GM18519 (cell line): ENCODE results near the gene UNC13D.
"Not testable (repeated sequence)": the region's sequence is repeated elsewhere in the genome, so short reads cannot be mapped to it uniquely, and the experiment has no call there.

Experiments used
- ATAC-seq: cut with Tn5 transposase; IDR thresholded peaks from one replicate; pipeline ENCODE4 v1.9.1; 2021; ENCODE audit warnings: mild to moderate bottlenecking, moderate library complexity; ENCODE audit not compliant: unreplicated experiment, low FRiP score

UNC13D gene

DNA sequence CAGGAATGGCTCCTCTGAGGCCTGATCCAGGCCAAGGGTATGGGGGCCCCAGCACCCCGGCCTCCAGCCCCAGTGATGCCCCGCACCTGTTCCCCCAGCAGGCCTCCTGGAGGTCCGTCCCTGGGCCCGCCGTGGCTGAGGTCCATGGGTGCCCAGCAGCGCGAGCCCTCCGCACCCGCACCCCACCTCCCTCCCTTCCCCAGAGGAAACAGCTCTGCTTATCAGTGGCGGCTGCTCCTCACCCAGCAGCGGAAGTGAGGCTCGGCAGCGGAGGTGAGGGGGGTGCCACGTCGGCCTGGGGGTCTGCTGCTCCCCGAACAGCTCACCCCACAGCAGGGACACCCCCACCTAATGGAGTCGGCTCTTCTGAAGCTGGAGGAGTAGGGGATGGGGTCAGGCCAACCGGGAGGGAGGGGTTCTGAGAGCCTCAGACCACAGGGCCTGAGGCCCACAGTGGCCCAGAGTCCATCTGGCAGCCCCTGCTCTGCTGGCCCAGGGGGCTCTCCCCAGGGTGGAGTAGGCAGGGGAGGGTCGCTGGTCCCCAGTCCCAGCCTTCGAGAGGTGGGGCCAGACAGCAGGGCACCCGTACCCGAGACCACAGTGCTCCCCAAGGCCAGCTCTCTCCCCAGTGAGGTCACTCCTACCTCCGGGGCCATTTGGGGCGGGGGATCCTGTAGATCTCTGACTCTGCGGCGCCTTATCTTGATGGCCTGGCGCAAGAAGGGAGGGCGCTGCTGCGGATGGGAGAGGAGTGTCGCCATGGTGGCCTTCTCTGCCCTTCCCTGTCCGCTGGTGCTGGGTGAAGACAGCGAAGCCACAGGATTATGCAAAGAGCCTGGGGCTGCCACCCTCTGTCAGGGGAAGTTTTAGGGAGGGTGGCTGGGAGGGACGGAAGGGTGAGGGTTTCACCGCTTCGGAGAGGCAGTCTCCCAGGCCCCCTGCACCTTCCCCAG, at the start of gene UNC13D:
Gene UNC13D, minus strand, starts transcription at position 828 of the 953 bp plus-strand sequence. Its CDS starts 67 bp downstream, at position 761.
- no peak for ATAC-seq

DNA sequence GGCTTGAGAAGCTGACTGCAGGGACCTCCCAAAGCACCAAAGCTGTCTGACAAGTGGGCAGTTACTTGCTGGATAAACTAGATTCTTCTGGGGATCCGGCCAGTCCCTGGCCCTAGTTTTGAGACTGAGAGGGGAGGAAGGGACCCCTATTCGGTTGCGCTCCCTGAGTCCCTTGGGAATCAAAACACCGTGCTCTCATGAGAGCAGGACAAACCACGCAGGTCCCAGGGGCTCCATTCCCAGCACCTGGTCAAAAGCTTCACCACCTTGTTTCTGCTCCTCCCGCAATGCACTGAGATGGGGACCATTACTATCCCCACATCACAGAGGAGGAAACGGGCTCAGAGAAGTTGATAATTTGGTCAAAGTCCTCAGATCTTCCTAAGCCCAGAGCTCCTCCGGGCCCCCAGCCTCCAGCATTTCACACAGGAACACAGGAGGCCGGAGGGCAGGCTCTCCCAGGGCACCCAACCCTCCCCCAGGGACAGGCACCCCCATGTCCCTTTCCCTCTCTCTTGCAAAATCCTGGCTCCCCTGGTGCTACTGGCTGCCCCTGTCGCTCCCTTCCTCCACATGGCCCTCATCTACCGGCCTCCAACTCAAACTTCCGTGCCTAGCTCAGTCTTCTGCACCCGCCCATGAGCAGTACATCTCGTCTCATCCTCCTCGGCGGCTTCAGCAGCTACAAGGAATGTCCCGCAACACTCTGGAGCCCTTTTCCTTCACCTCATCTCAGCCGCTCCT, 49.3 kb upstream of the UNC13D start:
- no peak for ATAC-seq

DNA sequence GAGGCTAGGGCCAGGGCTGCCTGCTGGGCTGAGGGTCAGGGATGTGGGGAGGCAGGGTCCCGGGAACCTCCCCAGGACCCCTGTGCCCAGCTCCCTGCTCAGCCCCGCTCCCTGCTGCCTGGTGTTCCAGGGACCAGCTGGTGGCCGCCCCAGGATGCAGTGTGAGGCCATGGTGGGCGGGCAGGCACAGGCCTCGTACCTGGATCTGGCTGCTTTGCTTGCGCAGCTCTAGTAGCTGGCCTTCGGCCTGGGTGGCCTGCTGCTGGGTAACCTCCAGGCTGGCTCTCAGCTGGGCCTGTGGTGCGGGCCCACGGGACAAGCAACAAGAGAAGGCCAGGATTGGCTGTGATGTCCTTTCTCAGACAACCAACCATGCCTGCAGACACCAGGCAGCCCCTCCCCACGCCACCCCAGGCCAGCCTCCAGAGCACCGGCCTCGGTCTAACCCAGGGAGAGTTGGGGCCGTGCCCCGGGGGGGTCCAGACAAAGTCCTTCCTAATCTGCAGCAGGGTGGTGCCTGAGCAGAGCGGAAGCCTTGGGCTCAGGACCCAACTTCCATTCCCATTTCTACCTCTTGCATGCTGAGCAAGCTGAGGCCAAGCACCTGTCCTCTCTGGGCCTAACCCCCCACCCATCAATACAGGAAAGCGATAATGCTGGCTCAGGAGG, 48.5 kb upstream of the UNC13D start:
- no peak for ATAC-seq

DNA sequence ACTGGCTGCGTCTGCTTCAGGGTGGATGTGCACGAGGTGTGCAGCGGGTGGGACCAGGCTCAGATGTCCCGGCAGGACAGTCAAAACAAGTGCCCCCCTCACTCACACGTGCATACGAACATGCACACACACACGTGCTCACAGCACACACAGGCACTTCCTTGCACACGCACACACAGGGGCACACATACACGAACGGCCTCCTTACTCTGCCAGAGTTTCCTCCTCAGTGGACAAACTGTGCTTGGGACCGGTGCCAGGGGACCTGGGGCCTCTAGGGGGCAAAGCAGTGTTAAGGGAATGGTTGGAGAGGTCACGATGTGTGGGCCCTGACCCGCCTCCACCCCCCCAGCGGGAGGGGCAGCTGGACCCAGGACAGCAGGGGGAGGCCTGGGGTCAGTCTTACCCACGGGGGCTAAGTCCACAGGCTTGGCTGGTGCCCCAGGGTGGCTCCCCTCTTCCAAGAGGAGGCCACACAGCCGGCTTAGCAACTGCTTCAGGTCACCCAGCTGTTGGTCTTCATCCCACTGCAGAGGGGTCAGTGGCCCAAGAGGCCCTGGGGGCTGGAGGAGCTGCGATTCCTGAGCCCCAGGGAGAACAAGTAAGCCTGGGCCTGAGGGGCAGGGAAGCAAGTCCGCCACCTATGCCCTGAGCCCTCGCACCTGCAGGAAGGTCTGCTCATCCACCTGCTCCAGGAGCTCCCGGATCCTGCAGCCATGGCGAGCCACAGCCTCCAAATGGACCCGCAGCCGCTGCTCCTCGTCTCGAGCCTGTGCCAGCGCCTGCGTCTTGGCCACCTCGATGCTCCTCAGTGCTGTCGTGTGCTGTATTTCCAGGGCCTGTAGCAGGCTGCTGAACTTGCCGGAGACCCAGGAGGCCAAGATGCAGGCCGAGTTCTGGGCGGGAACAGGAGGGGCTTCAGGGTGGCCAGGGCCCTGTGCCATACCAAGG, 47.7 kb upstream of the UNC13D start:
- ATAC-seq: no peak

DNA sequence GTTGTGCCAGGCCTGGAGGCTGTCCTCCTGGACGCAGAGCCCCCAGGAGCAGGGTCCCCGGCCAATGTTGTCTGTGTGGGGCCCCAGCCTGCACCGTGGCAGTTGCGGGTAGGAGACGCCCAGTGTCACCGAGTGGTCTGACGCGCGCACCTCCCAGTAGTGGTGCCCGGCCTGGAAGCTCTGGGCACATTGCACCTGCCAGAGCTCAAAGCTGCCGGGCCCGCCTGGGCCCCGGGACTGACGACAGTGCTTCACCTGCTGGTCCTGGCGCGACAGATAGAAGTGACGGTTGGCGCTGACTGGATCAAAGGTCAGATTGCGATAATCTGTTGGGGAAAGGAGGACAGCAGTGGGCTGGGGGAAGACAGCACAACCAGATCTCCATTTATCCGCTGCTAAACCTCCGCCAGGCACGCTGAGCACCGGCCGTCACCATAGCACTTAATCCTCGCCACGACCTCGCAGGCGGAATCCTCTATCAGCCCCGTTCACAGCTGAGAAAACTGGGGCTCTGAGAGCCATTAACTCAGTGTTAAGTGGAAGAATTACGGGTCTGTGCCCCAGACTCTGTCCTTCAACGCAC, 46.9 kb upstream of the UNC13D start:
- no peak for ATAC-seq

DNA sequence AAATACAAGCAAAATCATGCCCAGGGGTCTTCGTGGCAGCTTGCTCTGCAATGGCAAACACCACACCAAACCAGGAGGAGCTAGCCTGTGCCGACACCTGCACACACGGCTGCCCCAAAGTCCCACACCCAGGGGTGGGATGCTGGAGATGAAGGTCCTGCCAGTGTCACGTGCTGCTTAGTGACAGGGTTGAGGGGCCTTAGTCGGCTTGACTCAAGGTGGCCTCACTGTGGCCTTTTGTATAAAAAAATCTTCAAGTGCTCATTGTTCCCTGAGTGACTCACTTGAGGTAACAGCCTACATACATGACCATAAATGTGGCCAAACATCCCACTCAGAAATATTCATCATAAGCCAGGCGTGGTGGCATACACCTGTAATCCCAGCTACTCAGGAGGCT, 45.2 kb upstream of the UNC13D start:
- no peak for ATAC-seq

DNA sequence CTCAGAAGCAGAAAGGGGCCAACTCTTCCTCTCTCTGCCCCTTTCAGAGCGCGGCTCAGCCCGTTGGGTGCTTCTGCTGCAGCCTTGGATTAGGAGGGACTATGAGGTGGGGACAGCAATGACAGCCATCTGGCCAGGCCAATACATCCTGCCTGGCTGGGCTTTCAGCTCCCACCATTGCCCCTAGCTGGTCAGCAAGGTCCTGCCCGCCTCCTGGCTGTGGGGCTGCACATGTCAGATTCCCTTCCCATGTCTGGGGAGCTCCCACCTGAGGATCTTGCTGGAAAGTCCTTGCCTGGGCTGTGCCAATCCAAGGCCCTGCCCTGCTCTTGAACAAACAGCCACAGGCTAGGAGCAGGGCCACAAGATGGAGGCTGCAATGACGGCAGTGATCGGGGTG, 44.3 kb upstream of the UNC13D start:
- ATAC-seq: no peak

DNA sequence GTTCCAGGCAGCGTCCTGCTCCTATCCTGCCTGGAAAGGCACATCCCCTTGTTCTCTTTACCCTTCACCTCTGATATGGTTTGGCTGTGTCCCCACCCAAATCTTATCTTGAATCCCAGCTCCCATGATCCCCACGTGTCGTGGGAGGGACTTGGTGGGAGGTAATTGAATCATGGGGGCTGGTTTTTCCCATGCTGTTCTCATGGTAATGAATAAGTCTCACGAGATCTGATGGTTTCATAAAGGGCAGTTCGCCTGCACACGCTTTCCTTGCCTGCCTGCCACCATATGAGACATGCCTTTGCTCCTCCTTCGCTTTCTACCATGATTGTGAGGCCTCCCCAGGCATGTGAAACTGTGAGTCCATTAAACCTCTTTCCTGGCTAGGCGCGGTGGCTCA, 41.7 kb upstream of the UNC13D start:
- not testable (repeated sequence) for ATAC-seq

DNA sequence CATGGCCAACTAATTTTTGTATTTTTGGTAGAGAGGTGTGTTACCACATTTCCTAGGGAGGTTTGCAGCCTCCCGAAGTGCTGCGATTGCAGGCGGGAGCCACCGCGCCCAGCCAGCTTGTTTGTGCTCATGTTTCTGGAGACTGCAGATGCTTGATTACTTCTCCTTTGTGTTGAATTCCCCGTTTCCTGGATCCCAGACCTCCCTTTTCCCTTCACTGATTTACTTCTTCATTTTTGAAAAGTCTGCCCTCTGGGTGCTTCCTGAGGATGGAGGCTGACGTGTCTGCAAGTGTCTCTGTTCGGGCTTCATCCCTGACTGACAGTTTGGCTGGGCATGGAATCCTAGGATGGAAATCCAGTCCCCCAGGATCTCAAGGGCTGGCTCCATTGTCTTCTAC, 41.2 kb upstream of the UNC13D start:
- ATAC-seq: no peak

DNA sequence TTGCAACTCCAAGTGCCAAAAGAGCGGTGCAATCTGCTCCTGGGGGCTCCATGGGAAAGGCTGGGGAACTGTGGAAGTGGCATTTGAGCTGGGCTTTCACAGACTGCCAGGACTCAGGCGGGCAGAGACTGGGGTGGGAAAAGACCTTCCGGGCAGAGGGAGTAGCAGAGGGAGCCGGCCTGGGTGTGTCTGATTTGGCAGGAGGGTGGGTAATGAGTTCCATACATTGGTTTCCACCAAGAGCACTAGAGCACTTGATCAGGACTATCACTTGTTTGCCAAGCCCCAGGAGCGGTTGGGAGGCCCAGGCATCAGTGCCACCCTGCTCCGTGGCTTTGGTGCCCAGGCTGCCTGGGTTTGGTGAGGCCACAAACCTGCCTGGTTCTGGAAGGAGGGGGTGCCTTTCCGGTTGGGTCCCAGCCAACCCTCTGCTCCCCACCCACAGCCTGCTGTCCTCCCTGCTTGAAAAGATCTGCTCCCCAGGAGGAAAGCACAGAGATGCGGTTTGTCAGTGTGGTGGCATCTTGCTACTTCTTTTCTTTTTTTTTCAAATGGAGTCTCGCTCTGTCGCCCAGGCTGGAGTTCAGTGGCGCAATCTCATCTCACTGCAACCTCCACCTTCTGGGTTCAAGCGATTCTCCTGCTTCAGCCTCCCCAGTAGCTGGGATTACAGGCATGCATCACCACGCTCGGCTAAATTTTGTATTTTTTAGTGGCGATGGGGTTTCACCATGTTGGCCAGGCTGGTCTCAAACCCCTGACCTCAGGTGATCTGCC, 37.7 kb upstream of the UNC13D start:
- ATAC-seq: no peak

DNA sequence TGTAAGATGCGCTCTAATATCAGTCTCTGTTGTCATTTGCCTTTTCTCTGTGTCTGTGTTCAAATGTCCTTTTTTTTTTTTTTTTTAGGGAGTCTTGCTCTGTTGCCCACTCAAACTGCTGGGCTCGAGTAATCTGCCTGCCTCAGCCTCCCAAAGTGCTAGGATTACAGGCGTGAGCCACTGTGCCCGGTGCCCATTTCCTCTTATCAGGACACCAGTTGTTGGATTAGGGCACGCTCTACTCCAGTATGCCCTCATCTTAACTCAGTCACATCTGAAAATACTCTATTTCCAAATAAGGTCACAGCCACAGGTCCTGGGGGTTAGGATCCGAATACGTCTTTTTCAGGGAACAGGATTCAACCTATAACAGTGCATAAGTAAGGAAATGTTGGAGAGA, 36.1 kb upstream of the UNC13D start:
- no peak for ATAC-seq

DNA sequence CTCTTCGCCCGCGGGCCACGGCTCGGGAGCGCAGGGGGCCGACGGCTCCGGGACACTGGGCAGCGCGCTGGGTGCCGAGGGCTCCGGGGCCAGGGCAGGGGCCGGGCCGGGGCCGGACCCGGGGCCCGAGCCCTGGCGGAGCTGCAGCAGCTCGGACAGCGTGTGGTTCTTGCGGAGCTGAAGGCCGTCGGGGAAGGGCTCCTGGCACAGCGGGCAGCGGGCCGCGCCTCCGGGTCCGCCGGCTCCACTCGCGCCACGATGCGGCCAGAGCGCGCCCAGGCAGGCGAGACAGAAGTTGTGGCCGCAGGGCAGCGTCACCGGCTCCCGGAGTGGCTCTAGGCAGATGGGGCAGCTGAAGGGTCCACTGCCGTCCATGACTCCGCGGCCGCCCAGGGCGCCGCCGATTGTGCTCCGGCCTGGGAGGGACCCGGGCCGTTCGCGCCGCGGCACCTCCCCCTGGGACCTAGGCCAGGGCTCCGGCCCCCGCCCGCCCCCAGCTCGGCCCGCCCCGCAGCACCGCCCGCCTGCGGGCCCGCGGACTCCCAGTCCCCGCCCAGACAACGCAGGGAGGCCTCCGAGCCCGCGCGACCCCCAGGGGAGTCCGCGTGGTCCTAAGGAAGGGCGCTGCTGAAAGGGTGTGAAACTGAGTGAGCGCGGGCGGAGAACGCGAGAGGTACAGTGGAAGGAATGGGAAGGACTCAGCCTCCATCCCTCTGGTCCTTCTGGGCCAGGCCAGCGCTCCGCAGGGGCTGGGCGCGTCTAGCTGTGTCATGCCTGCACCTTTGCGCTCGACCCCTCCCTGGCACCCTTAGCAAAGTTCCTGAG, 34.2 kb upstream of the UNC13D start, which contains the start of gene TRIM47:
Gene TRIM47, minus strand, starts transcription at position 408 of the 825 bp plus-strand sequence. Its CDS starts 33 bp downstream, at position 375.
- ATAC-seq: no peak

DNA sequence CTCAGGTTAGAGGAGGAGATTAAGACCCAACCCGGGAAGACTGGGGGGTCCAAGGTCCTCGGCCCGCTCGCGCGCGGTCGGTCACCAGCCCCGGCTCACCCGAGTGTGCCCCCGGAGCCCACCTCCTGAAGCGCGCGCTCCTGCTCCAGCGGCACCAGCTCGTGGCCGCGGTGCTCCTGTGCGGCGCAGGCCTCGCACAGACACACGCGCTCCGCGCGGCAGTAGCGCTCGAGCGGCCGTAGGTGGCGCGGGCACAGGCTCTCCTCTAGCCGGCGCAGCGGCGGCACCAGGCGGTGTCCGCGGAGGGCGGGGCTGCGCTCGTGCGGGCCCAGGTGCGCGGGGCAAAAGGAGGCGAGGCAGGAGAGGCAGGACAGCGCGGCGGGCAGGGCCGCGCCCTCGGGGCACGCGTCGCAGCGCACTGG, 33.6 kb upstream of the UNC13D start:
- no peak for ATAC-seq

DNA sequence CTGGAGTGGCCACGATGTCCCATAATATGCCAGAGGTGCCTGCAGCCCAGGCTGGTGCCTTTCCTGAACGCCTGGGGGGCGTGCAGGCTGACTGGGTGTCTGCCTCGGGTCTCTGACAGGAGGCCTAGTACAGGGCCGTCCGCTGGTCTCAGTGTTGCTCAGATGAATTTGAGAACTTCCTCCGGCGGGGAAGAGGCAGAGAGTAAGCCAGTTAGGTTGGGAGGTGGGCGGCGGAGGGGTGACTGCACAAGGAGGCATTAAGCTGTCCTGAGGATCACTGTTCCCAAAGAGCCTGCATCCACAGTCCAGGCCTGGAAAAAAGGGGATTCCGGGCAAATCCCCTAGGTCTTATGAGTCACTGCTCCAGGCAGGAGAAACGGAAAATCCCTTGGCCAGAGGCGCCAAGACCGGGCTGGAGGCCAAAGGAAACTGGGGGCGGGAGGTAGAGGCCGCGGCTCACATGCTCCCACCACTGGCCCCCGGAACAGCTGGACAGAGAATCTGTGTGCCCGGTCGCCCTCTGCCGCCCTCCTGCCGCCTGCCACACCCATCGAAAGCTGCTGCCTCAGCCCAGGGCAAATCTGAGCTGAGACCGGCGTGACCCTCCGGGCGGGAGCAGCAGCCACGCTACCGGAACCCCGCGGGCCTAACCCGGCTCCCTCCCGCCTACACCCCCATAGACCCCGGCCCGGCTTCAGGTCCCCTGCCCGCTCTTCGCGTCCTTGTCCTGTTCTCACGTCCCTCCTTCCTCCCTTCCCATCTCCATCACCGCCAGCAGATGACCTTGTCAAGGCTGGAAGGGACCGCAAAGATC, 32.9 kb upstream of the UNC13D start:
- no peak for ATAC-seq

DNA sequence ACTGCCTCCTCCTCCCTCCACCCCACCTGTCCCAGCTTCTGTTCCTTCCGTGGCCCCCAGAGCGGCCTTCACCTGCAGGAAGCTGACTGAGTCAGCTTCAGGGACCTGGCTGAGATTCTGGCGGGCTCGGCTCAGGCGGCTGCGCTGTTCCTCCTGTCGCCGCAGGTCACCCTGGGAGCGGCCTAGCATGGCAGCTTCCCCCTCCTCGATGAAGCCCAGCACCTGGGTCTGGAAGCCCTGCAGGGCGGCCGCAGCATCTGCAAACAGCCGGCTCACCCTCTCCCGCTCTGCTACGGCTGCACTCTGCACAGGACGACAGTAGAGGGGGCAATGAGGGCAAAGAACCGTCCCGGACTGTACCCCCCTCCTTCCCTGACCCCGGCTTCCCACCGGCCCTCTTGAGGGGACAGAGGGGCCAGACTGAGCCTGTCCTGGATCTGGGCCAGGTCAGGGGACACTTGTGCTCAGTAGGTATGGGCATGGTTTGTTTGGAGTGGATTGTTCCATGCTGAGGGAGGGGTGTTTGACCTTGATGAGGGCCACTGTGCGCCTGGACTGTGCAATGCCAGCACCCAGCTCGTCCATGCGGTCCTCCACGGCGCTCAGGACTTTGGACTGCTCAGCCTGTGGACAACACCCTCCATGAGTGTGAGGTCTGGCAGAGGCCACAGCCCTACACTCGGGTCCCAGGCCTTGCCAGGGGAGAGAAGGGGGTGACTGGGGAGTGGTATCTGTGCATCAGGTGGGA, 32.2 kb upstream of the UNC13D start:
- no peak for ATAC-seq

DNA sequence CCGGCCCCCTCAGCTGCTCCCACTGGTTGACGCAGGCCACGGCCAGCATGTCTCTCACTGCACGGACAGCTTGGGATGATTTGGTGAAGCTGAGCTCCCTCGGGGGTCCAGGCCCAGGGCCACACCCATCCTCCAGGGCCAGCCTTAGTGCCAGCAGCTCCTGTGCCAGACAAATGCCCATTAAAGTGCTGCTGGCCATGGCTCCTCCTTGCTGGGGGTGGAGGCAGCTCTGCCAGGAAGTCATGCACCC, 31.7 kb upstream of the UNC13D start:
- ATAC-seq: no peak
